C4-2B (cell line): Measurements from ENCODE around the gene SEC24B.
"Not testable (repeated sequence)": the region's sequence is repeated elsewhere in the genome, so short reads cannot be mapped to it uniquely, and the experiment has no call there.

Experiments
- H3K27ac ChIP-seq: fragments of 450-650 bp; 2 replicates; pipeline ENCODE4 v1.5.1; 2017
- CTCF ChIP-seq: fragments of 450-650 bp; conservative IDR thresholded peaks from 2 replicates; pipeline ENCODE4 v1.5.1; 2017; ENCODE audit warnings: mild to moderate bottlenecking
- ZFX ChIP-seq: fragments of 450-650 bp; IDR thresholded peaks from 2 replicates; pipeline ENCODE4 v1.6.1; 2017

Gene SEC24B

DNA sequence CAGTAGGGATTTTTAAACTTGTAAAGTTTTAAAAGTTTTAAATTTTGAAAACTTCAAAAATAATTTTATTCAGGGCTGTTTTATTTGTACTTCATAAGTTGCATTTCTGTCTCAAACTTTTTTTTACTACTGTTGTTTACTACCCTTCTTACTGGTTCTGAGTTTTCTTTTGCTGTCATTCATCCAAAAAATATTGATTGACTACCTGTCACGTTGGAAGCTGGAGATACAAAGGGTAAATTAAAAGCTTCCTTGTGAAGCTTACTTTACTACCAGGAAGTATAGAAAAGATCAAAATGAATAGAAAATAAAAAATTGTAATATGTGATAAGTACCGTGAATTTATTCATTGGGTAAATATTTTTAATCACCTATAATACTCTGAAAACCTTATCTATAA, 77.1 kb downstream of the SEC24B start:
- TF ChIP-seq ZFX = no peak
- no peak for TF ChIP-seq CTCF
- H3K27ac ChIP-seq = no peak overlapping the region

GRCh38 chr4:109511414-109511813, 77.8 kb downstream of the SEC24B start:
- TF ChIP-seq CTCF (no peak), ZFX (no peak)

GRCh38 chr4:109513368-109513767, 79.8 kb downstream of the SEC24B start:
- not testable (repeated sequence) for H3K27ac ChIP-seq

More at GRCh38 chr4:109511414-109511813, 77.8 kb downstream of the SEC24B start:
- H3K27ac ChIP-seq = no peak overlapping the region

- TF ChIP-seq ZFX = no peak
- no peak for TF ChIP-seq CTCF
- H3K27ac ChIP-seq = no peak overlapping the region
Measured at GRCh38 chr4:109532182-109532581, 98.6 kb downstream of the SEC24B start.

DNA sequence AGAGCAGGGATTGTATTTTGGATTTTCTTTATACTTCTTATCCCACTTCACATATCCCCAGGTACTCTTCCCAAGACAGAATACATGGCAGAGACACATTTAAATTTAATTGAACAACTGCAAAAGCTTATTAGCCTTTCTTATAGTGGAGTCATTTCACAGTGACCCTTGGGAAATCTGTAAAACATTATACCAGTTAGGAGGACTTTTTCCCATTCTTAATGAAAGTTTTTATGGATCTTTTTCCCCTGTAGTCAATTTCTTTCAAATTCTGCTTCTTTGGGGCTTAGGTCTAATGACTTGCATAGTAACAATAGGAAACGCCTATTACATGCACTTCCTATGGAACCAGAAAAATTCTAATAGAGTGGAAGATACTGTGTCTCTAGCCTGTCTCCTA, 111.8 kb downstream of the SEC24B start:
- H3K27ac ChIP-seq = no peak overlapping the region
- TF ChIP-seq CTCF (no peak), ZFX (no peak)

- TF ChIP-seq ZFX (no peak), CTCF (no peak)
- H3K27ac ChIP-seq = no peak overlapping the region
Measured at GRCh38 chr4:109547394-109547793, 113.8 kb downstream of the SEC24B start.

DNA sequence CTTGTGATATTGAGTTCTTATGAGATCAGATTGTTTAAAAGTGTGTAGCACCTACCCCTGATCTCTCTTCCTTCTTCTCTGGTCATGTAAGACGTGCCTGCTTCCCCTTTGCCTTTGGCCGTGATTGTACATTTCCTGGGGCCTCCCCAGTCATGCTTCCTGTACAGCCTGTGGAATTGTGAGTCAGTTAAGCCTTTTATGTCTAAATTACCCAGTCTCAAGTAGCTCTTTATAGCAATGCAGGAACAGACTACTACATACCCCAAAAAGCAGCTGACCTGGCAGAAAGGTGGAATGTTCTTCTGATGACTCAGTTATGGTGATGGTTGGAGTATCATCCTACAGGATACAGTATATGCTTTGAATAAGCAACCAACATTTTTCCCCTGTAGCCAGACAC, 115.0 kb downstream of the SEC24B start:
- H3K27ac ChIP-seq = no peak overlapping the region
- TF ChIP-seq ZFX (no peak), CTCF (no peak)

DNA sequence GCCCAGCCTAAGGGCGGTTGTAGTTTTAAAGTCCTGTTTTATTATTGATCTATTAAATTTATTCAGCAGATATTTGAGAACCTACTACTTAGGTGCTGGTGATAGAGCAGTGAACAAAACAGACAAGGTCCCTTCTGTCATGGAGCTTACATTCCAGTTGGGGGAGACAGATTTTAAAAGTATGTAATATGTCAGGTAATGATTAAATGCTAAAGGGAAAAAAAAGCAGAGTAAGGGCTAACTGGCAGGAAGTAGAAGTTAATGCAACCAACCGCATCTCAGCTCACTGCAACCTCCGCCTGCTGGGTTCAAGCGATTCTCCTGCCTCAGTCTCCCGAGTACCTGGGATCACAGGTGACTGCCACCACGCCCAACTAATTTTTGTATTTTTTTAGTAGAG, 118.6 kb downstream of the SEC24B start:
- H3K27ac ChIP-seq = no peak overlapping the region
- TF ChIP-seq CTCF = no peak
- no peak for TF ChIP-seq ZFX
